IMR-90 (cell line): ENCODE data around the gene ZNF329. TPM values are rescaled to one million over a fixed set of nuclear protein-coding genes. Genes with fewer than 3 reads are reported as not detected.

Experiments
- ATAC-seq: fragments of 200-7000 bp; cut with Tn5 transposase; 2 replicates; pipeline ENCODE4 v1.9.1; 2020; ENCODE audit warnings: low read depth, mild to moderate bottlenecking, moderate library complexity
- BruUV-seq: library from RNA; stranded (reverse); fragments of 400-500 nt; replicated peaks from 2 replicates; lab custom pipeline; 2021; lab: Mats Ljungman, UMichigan
- CTCF ChIA-PET: fragments of 300-600 bp; formaldehyde crosslinking; extraction: SDS; loops from one replicate; lab custom pipeline; 2021; ENCODE audit warnings: antibody characterized with exemption; lab: Yijun Ruan, JAX
- POLR2A ChIA-PET: fragments of 300-600 bp; sonication (Branson Sonifier 250); formaldehyde crosslinking; loops from one replicate; lab custom pipeline; 2022; ENCODE audit warnings: antibody characterized with exemption; ENCODE audit not compliant: unreplicated experiment; lab: Charles Lee
- DNase-seq: peaks from one replicate; pipeline ENCODE4 v3.0.0; 2013
- H2AFZ ChIP-seq: replicated peaks from 2 replicates; pipeline ENCODE3; 2013; ENCODE audit warnings: low read length, mild to moderate bottlenecking; ENCODE audit not compliant: poor library complexity
- H2AK5ac ChIP-seq: 2 replicates; pipeline ENCODE4 v1.6.1; 2013; ENCODE audit warnings: low read depth, low read length, inconsistent platforms
- H2AK9ac ChIP-seq: replicated peaks from 2 replicates; pipeline ENCODE3; 2013; ENCODE audit warnings: mild to moderate bottlenecking, low read depth, low read length, moderate library complexity; ENCODE audit not compliant: poor library complexity
- H2BK120ac ChIP-seq: 2 replicates; pipeline ENCODE4 v1.6.1; 2013; ENCODE audit warnings: low read depth, low read length, inconsistent platforms
- H2BK15ac ChIP-seq: 3 replicates; pipeline ENCODE4 v1.6.1; 2013; ENCODE audit warnings: low read depth, low read length, inconsistent platforms
- H2BK20ac ChIP-seq: 2 replicates; pipeline ENCODE4 v1.6.1; 2013; ENCODE audit warnings: low read depth, mild to moderate bottlenecking, inconsistent platforms, low read length, moderate library complexity
- H2BK5ac ChIP-seq: 2 replicates; pipeline ENCODE4 v1.6.1; 2013; ENCODE audit warnings: mild to moderate bottlenecking, low read depth, low read length, inconsistent platforms; ENCODE audit not compliant: poor library complexity, severe bottlenecking
- H3K14ac ChIP-seq: replicated peaks from 2 replicates; pipeline ENCODE4 v1.6.1; 2013; ENCODE audit warnings: low read depth, low read length, inconsistent platforms
- H3K18ac ChIP-seq: 2 replicates; pipeline ENCODE4 v1.6.1; 2013; ENCODE audit warnings: low read depth, low read length, control low read depth
- H3K23ac ChIP-seq: 2 replicates; pipeline ENCODE4 v1.6.1; 2013; ENCODE audit warnings: low read depth, low read length, inconsistent platforms
- H3K27ac ChIP-seq: 2 replicates; pipeline ENCODE4 v1.5.1; 2013; ENCODE audit warnings: mild to moderate bottlenecking, control low read depth, low read length; ENCODE audit not compliant: insufficient read depth
- H3K27me3 ChIP-seq: 2 replicates; pipeline ENCODE4 v1.6.1; 2013; ENCODE audit warnings: low read length; ENCODE audit not compliant: control insufficient read depth, insufficient read depth
- H3K36me3 ChIP-seq: 2 replicates; pipeline ENCODE4 v1.6.1; 2013; ENCODE audit warnings: low read length, mixed read lengths; ENCODE audit not compliant: control insufficient read depth, insufficient read depth
- H3K4ac ChIP-seq: 2 replicates; pipeline ENCODE4 v1.6.1; 2013; ENCODE audit warnings: low read depth, low read length, inconsistent platforms
- H3K4me1 ChIP-seq: 2 replicates; pipeline ENCODE4 v1.6.1; 2013; ENCODE audit warnings: low read length, mixed read lengths; ENCODE audit not compliant: control insufficient read depth, insufficient read depth
- H3K4me2 ChIP-seq: 2 replicates; pipeline ENCODE4 v1.6.1; 2013; ENCODE audit warnings: low read depth, mild to moderate bottlenecking, control low read depth, low read length, moderate library complexity
- H3K4me3 ChIP-seq: 2 replicates; pipeline ENCODE4 v1.5.1; 2013; ENCODE audit warnings: low read depth, mild to moderate bottlenecking, control low read depth, low read length, moderate library complexity; ENCODE audit not compliant: insufficient read depth
- H3K56ac ChIP-seq: 2 replicates; pipeline ENCODE4 v1.6.1; 2013; ENCODE audit warnings: low read length, inconsistent platforms; ENCODE audit not compliant: insufficient read depth; ENCODE audit errors: extremely low read depth
- H3K79me1 ChIP-seq, 2 experiments: 2 replicates each; pipeline ENCODE4 v1.6.1; 2013; ENCODE audit warnings: low read length in 2 of 2, inconsistent platforms in 1 of 2, low read depth in 1 of 2
- H3K9ac ChIP-seq: 2 replicates; pipeline ENCODE4 v1.6.1; 2013; ENCODE audit warnings: low read depth, low read length, control low read depth
- H3K9me1 ChIP-seq: 2 replicates; pipeline ENCODE4 v1.6.1; 2013; ENCODE audit warnings: low read length, inconsistent platforms; ENCODE audit not compliant: insufficient read depth
- H3K9me3 ChIP-seq: 2 replicates; pipeline ENCODE4 v1.6.1; 2013; ENCODE audit warnings: low read length; ENCODE audit not compliant: control insufficient read depth, insufficient read depth
- H4K20me1 ChIP-seq: 2 replicates; pipeline ENCODE4 v1.6.1; 2013; ENCODE audit warnings: low read length, inconsistent platforms; ENCODE audit not compliant: insufficient read depth
- H4K5ac ChIP-seq: 2 replicates; pipeline ENCODE4 v1.6.1; 2013; ENCODE audit warnings: mild to moderate bottlenecking, low read depth, low read length, control low read depth
- H4K8ac ChIP-seq, 2 experiments: 2 replicates each; pipeline ENCODE4 v1.6.1; 2013; ENCODE audit warnings: low read depth in 2 of 2, low read length in 2 of 2, control low read depth in 1 of 2, inconsistent platforms in 1 of 2
- H4K91ac ChIP-seq: 2 replicates; pipeline ENCODE4 v1.6.1; 2013; ENCODE audit warnings: low read depth, low read length, inconsistent platforms; ENCODE audit not compliant: insufficient read depth
- CEBPB ChIP-seq: IDR thresholded peaks from 2 replicates; pipeline ENCODE4 v1.6.1; 2012; ENCODE audit warnings: low read depth, low read length, improper control_type of control experiment
- CHD1 ChIP-seq: IDR thresholded peaks from 2 replicates; pipeline ENCODE4 v1.6.1; 2012; ENCODE audit warnings: low read depth, low read length, improper control_type of control experiment
- MAZ ChIP-seq: IDR thresholded peaks from 2 replicates; pipeline ENCODE4 v1.6.1; 2012; ENCODE audit warnings: low read depth, mild to moderate bottlenecking, low read length, improper control_type of control experiment, moderate library complexity, borderline replicate concordance
- NFE2L2 ChIP-seq: fragments of 150-350 bp; IDR thresholded peaks from 2 replicates; pipeline ENCODE4 v1.6.1; 2016; ENCODE audit warnings: low read depth, mild to moderate bottlenecking, low read length
- RAD21 ChIP-seq: IDR thresholded peaks from 2 replicates; pipeline ENCODE4 v1.6.1; 2012; ENCODE audit warnings: low read length, improper control_type of control experiment
- SMC3 ChIP-seq: fragments of 150-350 bp; IDR thresholded peaks from 2 replicates; pipeline ENCODE4 v1.6.1; 2016; ENCODE audit warnings: low read depth, mild to moderate bottlenecking, antibody characterized with exemption, low read length, moderate library complexity
- WGBS, 2 experiments: methylation state at CpG; one replicate each; pipeline versions ENCODE4 v1.1.5 to v1.1.7; 2013; ENCODE audit warnings: missing lambda C conversion rate in 2 of 2; ENCODE audit not compliant: insufficient read length in 1 of 2; ENCODE audit errors: extremely low coverage in 2 of 2; 5-methylcytosine and 5-hydroxymethylcytosine counted together
- dilution Hi-C: fragments of 300-500 bp; cut with HindIII; formaldehyde crosslinking; loops from one replicate; pipeline ENCODE4 v1.14.3; 2018; ENCODE audit warnings: low sequenced_read_pairs; ENCODE audit not compliant: unreplicated experiment
- in situ Hi-C: fragments of 300-500 bp; cut with MboI; formaldehyde crosslinking; loops from 3 replicates; pipeline ENCODE4 v1.14.3; 2019; ENCODE audit warnings: low sequenced_read_pairs, inconsistent platforms, mixed read lengths
- intact Hi-C: fragments of 100-400 bp; cut with micrococcal nuclease; formaldehyde crosslinking; loops from 2 replicates; pipeline ENCODE4 v1.10.0; 2022
- polyA plus RNA-seq, 3 experiments: library from polyadenylated mRNA; depleted of rRNA; stranded (reverse); fragments of >200 nt; gene quantifications; 2 replicates each; pipeline ENCODE4 v1.2.3, GENCODE V29; 2012; ENCODE audit warnings: low replicate concordance in 1 of 3
- total RNA-seq: library from RNA; depleted of rRNA; stranded (reverse); fragments of >200 nt; gene quantifications from 2 replicates; pipeline ENCODE4 v1.2.3, GENCODE V29; 2012

The ZNF329 gene
- total and polyA plus RNA-seq, 2 of the 4 experiments (the other 2 are of a cell fraction), result 4.7 to 16.8 TPM

DNA sequence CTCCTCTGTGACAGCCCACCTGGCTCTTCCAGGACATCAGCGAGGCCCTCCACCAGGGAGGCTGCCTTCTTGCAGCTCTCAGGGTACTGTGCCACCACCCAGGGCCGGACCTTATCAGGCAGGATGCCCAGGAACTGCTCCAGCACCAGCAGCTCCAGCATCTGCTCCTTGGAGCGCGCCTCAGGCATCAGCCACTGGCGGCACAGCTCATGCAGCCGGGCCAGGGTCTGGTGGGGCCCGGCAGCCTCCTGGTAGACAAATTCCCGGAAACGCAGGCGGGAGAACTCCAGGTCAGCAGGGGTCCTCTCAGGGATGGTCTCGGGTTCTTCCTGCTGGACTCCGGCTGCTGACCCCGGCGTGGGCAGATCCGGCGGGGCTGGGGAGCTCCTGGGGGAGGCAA, 60.7 kb downstream of the ZNF329 start:
- no peaks in the 10 kb centered on the region for H4K20me1 ChIP-seq
- ChIA-PET POLR2A (no interaction called here), CTCF (no interaction called here)
- no peak overlapping the region for H3K23ac ChIP-seq
- no peak overlapping the region for H3K56ac ChIP-seq
- no peak overlapping the region for H2BK120ac ChIP-seq
- H3K14ac ChIP-seq, result no peak overlapping the region
- H3K27me3 ChIP-seq, result no peaks in the 10 kb centered on the region
- H4K8ac ChIP-seq, result no peak overlapping the region
- H4K91ac ChIP-seq, result no peak overlapping the region
- H3K9me1 ChIP-seq, result no peaks in the 10 kb centered on the region
- no peak overlapping the region for H3K4ac ChIP-seq
- ATAC-seq (no peak), DNase-seq (no peak)
- H3K36me3 ChIP-seq, result peaks cover 29% of the 10 kb centered on the region
- no peak overlapping the region for H3K27ac ChIP-seq
- dilution Hi-C loops (no loop called here), in situ Hi-C loops (no loop called here), intact Hi-C loops (no loop called here)
- no peak overlapping the region for H2BK15ac ChIP-seq
- no peaks in the 10 kb centered on the region for H3K79me1 ChIP-seq
- 94% methylated on average over 14 of the region's 16 CpGs; no CpG with 5 or more reads in 1 of the 2 experiments for WGBS, 2 experiments
- no peak overlapping the region for H3K9ac ChIP-seq
- no peaks in the 10 kb centered on the region for H3K4me1 ChIP-seq
- no peak overlapping the region for H3K18ac ChIP-seq
- H2BK20ac ChIP-seq, result no peak overlapping the region
- no peak overlapping the region for H2AK9ac ChIP-seq
- H2BK5ac ChIP-seq, result no peak overlapping the region
- H4K5ac ChIP-seq, result no peak overlapping the region
- no peak overlapping the region for H2AK5ac ChIP-seq
- no peak for TF ChIP-seq NFE2L2
- TF ChIP-seq RAD21, result no peak
- TF ChIP-seq CEBPB, result no peak
- TF ChIP-seq SMC3, result no peak
- TF ChIP-seq CHD1, result no peak
- no peak for TF ChIP-seq MAZ
- H2AFZ ChIP-seq, result no peak overlapping the region
- H3K4me2 ChIP-seq, result no peak overlapping the region
- no peak overlapping the region for H3K4me3 ChIP-seq
- no TSS peak for BruUV-seq
- H3K9me3 ChIP-seq, result peaks cover 77% of the 10 kb centered on the region
